ENCODE data around the gene TELO2.

The TELO2 gene

DNA sequence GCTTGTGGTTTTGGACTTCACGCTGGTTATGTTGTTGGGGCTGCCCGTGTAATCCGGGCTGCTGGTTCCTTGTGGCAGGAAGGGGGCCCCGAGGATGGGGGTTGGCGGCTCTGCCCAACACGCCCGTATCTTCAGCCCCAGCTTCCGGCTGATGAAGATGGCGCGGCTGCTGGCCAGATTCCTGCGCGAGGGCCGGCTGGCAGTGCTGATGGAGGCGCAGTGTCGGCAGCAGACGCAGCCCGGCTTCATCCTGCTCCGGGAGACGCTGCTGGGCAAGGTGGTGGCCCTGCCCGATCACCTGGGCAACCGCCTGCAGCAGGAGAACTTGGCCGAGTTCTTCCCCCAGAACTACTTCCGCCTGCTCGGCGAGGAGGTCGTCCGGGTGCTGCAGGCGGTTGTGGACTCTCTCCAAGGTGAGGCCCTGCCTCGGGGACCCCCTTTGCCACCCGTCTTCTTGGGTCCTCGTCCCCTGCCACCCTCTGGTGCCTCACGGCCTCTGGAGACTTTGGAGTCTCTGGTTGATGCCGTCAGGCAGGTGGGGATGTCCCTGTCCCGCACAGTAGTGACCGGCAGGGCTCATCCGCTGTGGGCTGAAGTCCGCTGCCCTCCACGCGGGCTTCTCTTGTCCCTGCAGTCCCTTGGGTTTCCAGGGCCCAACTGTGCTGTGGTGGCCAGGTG lies 2.2 kb downstream of the TELO2 start:
- no peak for FAIRE-seq
- no peak for DNase-seq (ENCODE audit: extremely low spot score, insufficient read length, low read depth)

DNA sequence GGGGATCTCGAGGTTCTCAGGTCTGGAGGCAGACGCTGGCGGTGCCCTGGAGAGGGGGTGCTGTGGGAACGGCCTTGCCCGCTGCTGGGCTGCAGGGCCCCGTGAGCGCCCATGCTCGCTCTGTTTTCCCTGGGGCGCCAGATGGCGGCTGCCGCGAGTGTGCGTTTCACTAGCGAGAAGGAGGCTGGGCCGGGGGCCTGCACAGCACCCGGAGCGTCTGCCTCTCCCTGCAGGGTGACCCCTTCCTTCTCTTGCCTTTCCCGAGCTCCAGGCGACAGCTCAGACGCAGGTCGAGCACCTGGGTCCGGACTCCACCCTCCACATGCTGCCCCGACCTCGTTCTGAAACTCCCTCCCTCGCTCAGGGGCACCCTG lies 2.7 kb downstream of the TELO2 start:
- no peak for DNase-seq (ENCODE audit: extremely low spot score, insufficient read length, low read depth)
- no peak for FAIRE-seq

DNA sequence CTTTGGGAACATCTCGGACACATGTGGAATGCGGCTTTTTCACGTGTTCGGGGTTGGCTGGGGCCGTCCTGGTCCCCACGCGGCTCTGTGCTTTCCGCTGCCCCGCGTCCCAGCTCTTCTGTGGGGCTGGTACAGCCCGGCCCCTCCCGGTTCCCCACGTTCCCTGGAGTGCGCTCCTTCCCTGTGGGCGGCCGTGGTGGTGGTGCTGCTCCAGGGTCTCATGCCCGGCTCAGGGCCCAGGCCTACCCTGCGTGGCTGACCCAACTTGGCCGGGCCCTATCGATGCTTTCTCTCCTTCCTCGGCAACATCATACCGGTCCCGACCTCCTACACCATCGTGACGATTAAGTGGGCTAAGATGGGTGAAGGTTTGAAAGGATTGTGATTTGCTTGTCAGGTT lies 3.3 kb downstream of the TELO2 start:
- FAIRE-seq: no peak

DNA sequence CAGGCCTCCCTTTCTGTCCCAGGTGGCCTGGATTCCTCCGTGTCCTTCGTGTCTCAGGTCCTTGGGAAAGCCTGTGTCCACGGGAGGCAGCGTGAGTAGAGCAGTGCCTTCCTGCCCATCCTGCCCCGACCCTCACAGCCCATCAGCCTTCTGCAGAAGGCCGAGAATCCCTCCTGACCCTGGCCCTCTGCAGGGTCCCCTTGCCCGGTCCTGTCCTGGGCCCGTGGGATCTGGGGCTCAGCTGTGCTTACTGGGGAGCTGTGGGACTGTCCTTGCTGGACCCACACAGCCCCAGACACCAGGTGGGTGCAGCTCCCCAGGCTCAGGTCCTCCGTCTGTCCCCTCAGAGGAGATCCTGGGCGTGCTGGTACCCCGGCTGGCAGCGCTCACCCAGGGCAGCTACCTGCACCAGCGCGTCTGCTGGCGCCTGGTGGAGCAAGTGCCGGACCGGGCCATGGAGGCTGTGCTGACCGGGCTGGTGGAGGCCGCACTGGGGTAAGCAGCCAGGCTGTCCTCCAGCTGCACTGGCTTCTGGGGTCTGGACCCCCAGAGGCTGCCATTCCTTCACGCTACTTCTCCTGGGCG lies 3.9 kb downstream of the TELO2 start:
- DNase-seq (ENCODE audit: extremely low spot score, insufficient read length, low read depth): no peak
- no peak for FAIRE-seq

More for the DNA sequence above, 3.3 kb downstream of the TELO2 start:
- DNase-seq (ENCODE audit: extremely low spot score, insufficient read length, low read depth): no peak

DNA sequence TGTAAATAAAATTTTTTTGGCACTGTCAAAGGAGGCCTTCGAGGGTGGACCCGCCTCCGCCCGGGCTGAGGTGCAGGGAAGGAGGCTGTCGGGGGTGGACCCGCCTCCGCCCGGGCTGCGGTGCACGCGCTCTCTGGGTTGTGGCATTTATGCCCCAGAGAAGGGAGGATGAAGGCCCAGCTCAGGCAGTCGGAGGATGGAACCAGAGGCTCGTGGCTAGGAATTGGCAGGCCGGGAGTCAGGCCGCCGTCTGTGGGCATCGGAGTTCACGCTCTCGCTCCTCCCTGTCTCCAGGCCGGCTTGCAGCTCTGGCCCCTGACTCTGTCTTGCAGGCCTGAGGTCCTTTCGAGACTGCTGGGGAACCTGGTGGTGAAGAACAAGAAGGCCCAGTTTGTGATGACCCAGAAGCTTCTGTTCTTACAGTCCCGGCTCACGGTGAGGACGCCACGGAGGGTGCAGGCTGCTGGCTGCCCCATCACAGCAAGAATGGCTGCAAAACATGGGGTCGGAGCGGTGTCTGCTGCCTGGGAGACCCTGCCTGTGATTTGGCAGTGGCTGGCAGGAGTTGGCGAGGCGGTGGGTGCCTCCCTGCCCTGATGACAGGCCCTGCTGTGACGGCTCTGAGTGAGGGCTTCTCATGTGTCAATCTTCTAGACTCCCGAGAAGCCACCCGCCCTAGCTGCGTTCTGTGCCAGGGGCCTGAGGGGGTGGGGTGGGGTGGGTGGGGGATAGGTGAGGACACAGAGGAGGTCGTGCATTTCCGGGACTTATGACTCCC lies 5.9 kb downstream of the TELO2 start:
- no peak for FAIRE-seq
- DNase-seq (ENCODE audit: extremely low spot score, insufficient read length, low read depth): no peak

DNA sequence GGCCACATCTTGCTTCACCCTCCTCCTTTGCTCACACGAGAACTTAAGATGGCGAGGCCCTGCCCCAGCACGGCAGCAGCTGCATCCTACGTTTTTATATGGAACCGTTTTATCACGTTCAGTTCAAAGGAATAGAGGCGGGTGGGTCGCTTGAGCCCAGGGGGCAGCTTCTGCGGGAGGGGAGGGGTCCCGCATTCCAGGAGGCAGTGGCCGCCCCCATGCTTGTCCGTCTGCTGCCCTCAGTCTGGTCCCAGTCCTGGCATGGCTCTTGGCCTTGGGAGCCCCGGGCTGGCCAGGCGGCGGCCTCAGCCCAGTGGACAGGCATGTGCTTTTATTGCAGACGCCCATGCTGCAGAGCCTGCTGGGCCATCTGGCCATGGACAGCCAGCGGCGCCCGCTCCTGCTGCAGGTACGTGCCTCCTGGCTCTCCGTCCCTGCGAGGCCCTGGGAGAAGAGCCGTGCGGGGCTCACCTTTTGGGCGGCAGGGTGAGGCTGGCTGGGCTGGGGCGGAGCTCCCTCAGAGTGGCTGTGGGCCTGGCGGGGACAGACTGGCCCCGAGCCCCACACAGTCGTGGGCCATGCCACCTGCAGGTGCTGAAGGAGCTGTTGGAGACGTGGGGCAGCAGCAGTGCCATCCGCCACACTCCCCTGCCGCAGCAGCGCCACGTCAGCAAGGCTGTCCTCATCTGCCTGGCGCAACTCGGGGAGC lies 6.8 kb downstream of the TELO2 start:
- DNase-seq (ENCODE audit: extremely low spot score, insufficient read length, low read depth): no peak
- FAIRE-seq: no peak

DNA sequence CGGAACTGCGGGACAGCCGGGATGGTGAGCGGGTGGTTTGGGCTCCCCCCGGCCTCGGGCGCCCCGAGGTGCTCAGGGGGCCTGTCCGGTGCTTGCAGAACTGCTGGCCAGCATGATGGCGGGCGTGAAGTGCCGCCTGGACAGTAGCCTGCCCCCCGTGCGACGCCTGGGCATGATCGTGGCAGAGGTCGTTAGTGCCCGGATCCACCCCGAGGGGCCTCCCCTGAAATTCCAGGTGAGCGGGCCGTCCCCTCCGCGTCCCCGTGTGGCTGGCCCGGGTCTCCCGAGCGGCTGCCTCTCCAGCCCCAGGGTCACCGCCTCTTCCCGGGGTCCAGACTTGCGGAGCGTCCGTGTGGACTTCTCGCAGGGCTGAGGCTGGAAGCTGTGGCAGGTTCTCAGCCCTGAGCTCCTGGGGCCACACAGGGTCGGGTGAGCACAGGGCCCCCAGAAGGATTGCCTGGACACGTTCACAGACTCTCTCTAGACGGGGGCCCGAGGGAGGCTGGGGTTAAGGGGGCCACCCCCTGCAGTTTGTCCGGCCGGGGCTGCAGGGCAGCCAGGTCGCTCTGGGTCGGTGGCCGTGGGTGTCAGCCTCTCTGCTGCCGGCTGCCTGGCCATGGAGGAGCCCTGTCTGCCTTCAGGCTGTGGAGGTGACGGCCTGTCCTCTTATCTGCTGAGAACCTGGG lies 7.4 kb downstream of the TELO2 start:
- no peak for DNase-seq (ENCODE audit: extremely low spot score, insufficient read length, low read depth)
- FAIRE-seq: no peak

DNA sequence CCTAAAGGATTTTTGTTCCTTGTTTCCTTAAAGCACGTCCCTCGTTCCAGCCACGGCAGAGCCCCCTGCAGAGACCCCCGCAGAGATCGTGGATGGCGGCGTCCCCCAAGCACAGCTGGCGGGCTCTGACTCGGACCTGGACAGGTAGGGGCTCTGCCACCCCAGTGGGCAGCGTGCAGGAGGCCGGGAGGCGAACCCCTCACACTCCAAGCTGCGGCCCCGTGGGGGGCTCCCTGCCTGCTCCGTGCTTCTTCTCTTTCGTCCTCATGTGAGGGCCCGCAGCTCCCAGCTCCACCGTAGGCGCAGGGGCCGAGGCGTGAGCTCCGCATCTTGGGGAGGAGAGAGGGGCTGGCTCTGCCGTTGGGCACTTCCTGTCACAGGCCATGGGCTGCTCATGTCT lies 8.5 kb downstream of the TELO2 start:
- DNase-seq (ENCODE audit: extremely low spot score, insufficient read length, low read depth) (no peak), FAIRE-seq (no peak)

DNA sequence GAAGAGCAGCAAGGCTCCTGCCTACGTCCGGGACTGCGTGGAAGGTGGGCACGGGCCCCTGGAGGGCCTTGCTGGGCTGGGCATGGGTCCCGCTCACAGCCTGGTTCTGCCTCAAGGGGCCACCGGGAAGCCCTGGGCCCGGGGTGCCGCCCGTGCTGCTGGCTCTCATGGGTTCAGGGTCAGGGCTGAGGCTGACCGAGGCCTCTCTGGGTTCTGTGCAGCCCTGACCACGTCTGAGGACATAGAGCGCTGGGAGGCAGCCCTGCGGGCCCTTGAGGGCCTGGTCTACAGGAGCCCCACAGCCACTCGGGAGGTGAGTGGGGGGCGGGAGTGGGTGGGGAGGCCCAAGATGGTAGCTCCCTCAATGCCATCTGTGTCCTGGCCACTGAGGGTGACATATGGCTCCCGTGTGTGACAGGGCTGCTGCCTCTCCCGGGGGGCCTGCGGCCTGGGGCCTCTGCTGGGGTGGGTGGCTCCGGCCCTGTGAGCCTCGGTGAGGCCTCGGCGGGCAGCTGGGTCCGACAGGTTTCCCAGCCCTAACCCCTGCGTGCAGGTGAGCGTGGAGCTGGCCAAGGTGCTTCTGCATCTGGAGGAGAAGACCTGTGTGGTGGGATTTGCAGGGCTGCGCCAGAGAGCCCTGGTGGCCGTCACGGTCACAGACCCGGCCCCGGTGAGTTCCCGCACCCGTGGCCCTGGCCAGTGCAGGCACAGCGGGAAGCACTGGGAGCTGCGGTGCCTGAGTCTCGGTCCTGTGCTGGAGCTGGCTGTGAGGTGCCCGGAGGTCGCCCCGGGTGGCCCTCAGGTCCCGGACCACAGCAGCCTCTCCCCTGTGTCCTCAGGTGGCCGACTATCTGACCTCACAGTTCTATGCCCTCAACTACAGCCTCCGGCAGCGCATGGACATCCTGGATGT lies 9.2 kb downstream of the TELO2 start:
- no peak for FAIRE-seq
- DNase-seq (ENCODE audit: extremely low spot score, insufficient read length, low read depth): no peak

DNA sequence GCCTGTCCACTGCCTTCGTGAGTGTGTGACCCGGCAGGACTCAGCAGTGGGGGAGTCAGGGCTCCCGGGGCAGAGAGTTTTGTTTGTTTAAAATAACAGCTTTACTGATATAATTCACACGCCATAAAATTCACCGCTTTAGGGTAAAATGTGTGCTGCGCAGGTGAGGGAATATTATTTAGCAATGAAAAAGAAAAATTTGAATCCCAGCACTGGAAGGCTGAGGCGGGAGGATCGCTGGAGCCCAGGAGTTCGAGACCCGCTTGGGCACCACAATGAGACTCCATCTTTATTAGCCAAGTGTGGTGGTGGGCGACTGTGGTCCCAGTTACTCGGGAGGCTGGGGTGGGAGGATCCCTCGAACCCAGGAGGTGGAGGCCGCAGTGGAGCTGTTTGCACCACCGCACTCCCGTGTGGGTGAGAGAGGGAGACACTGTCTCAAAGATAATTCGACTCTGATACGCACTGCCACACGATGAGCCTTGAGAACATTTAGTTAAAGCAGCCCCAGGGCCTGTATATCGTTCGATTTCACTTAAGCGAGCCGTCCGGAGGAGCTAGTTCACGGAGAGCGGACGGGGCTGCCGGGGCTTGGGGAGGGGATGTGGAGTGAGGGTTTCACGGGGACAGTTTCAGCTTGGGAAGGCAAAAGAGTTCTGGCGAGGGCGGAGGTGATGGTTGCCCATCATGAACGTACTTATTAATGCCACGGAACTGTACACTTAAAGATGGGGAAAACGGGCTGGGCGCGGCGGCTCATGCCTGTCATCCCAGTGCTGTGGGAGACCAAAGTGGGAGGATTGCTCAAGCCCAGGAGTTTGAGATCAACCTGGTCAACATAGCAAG lies 10.2 kb downstream of the TELO2 start:
- no peak for DNase-seq (ENCODE audit: extremely low spot score, insufficient read length, low read depth)
- no peak for FAIRE-seq

DNA sequence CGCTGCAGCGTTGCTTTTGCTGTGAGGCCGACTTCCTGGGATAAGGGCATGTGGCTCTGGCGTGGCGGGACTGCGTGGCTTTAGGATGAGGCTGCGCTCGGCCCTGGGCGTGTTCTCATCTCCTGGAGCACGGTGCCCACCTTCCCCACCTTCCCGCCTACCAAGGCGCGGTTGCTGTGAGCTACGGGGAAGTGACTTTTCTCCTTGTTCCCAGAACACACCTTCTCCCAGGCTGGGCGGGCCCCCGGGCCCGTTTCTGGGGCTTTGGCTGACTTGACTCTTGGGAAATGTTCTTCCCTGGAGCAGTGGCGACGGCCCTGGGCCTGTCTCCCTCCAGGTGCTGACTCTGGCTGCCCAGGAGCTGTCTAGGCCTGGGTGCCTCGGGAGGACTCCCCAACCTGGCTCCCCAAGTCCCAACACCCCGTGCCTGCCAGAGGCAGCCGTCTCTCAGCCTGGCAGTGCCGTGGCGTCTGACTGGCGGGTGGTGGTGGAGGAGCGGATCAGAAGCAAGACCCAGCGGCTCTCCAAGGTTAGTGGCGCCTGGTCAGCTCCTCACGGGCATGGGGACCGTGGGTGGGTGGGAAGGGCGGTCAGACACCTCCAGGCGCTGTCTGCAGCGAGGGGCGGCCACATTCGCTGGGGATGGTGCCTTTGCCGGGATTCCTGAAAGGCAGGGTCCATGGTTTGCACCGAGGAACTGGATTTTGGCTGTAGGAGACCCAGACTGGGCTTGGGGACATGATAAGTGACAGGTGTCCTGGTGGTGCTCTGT lies 12.1 kb downstream of the TELO2 start:
- no peak for FAIRE-seq
- no peak for DNase-seq (ENCODE audit: extremely low spot score, insufficient read length, low read depth)

DNA sequence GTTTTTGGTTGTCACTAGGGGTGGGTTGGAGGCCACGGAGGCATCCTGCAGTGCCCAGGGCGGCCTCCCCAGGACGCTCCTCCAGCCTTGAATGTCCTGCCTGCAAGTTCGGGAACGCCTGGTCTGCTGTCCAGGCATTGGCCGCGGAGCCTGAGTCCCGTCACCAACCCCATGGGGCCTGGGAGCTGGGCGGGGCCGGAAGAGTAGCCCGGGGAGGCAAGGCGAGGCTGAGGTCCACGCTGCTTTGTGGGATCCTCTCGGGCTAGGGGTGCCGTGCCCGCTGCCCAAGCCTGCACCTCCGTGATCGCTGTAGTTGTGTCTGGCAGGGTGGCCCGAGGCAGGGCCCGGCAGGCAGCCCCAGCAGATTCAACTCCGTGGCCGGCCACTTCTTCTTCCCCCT lies 12.8 kb downstream of the TELO2 start:
- FAIRE-seq: no peak
- DNase-seq (ENCODE audit: extremely low spot score, insufficient read length, low read depth): no peak

DNA sequence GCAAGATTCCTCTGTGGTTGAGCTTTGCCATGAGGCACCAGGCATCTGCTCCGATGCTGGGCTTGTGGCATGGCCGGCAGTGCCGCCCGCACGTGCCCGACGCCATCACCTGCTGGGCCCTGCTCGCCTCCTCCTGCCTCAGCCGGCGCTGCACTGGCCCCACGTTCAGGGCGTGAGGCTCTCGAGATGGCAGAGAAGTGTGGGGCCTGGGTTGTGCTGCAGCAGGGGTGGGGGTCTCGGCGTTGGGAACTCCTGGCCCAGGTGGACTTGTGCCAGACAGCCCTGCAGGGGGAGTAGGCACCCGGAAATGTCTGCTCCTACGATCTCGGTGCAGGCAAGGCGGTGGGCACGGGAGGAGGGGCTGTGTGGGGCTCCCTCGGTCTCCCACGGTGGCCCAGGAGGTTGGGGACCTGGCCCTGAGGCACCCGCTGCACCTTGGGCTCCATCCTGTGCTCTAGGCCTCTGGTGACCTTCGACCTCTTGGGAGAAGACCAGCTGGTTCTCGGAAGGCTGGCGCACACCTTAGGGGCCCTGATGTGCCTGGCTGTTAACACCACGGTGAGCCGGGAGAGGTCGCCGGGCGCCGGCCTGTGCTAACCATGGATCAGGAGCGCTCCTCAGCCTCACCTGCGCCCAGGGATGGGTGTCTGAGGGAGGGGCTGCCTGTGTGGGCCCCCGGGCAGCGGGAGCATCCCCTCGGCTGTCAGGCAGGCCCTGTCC lies 13.5 kb downstream of the TELO2 start:
- no peak for DNase-seq (ENCODE audit: extremely low spot score, insufficient read length, low read depth)
- no peak for FAIRE-seq

DNA sequence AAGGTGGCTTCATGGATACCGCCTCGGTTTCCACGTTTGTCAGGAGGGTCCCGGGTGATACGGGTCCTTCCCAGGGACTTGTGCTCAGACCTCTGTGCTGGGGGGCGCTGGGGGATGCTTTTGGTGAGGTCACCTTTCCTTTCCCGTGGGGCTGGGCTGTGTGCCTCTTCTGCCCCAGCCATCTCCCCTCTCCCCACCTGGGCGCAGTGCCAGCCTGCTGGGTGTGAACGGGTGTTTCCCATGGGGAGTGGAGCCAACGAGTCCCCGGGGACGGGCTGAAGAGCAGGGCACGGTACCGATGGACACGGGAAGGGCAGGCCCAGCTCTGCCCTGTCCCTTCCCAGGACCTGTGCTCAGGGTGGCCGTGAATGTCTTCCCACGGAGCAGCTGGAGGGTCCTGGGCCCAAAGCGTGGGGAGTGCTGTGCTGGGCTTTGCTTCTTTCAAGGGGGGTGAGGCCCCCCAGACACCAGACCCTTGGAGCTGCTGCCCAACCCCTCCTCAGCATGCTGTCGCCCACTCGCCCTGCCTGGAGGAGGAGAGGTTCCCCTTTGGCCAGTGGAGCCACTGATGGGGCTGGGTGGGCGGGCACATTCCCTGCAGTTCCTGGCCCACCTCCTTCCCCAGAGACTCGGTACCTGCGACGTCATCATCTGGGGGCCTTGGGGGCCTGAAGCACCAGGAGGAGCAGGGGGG lies 15.5 kb downstream of the TELO2 start:
- no peak for FAIRE-seq

DNA sequence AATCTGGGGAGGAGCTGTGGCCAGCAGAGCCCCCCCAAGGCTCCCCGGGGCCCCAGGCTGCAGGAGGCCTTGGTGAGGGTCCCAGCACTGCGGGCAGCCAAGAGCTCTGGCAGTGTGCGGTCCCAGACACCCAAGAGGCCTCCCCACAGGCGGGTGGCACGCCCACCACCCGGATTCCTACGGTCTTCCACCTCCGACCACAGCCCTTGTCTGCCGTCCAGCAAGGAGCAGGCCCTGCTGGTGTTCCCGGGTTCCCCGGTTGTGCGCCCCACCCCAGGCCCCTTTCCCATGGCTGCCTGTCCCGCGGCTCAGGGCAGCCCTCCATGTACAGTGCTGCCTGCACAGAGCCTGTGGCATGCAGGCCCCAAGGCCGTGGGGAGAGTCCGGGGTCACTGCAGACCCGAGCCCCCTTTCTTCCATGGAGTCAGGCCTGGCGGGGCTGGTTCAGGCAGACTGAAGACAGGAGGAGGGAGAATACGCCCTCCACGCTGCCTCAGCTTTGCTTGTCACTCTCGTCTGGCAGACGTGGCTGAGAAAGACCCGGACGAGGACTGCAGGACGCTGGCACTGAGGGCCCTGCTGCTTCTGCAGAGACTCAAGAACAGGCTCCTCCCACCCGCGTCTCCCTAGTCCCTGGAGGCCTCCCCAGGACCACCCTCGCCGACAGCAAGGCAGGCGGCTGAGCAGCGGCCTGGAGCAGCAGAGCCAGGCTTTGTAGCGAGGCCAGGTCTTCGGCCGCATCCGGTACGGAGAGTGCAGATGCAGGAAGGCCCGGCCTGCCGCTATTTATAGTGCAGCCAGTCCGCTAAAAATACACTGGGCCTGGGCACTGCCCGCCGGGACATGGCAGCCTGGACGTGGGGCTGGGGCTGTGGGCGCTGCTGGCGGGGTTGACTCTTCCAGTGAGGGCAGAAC lies 16.4 kb downstream of the TELO2 start:
- DNase-seq (ENCODE audit: extremely low spot score, insufficient read length, low read depth): no peak
- no peak for FAIRE-seq

More for the DNA sequence above, 15.5 kb downstream of the TELO2 start:
- no peak for DNase-seq (ENCODE audit: extremely low spot score, insufficient read length, low read depth)
